Upper lobe of left lung (tissue), 4 donors: ENCODE measurements around the gene C3orf18.

Experiments used
- CTCF ChIP-seq, 6 experiments: fragments of 450-650 bp in 4 of 6; fragments of 200-600 bp in 2 of 6; sonication (generic) in 2 of 6; IDR thresholded peaks; one replicate each; pipeline ENCODE4 v1.5.1; 2016 to 2019; ENCODE audit warnings: antibody characterized with exemption in 6 of 6
- EP300 ChIP-seq, 4 donors: sonication (generic); formaldehyde crosslinking; IDR thresholded peaks; one replicate each; pipeline ENCODE4 v1.5.1; 2017; ENCODE audit warnings: antibody characterized with exemption in 4 of 4, control low read depth in 2 of 4
- POLR2A ChIP-seq, 4 donors: fragments of 450-650 bp; IDR thresholded peaks; one replicate each; pipeline ENCODE4 v1.5.1; 2016 to 2017; ENCODE audit warnings: antibody characterized with exemption in 4 of 4, mild to moderate bottlenecking in 2 of 4

GRCh38 chr3:50550079-50550736 is 17.3 kb downstream of the C3orf18 start:
- TF ChIP-seq CTCF (IDR thresholded peaks at IDR 0.05) (peak; percentile 50 to 84 (median 69)), POLR2A (IDR thresholded peaks at IDR 0.05) (no peak), EP300 (IDR thresholded peaks at IDR 0.05) (no peak)
